Liver (tissue), 3 donors: ENCODE measurements around the gene FARP1.

Experiments
- CTCF ChIP-seq: fragments of 150-350 bp; IDR thresholded peaks from 2 replicates; pipeline ENCODE4 v1.5.1; 2017; ENCODE audit warnings: improper control_type of control experiment, low read depth, low read length; ENCODE audit not compliant: missing input control
- FOXA2 ChIP-seq: IDR thresholded peaks from 2 replicates; pipeline ENCODE4 v1.6.1; 2016; ENCODE audit warnings: antibody characterized with exemption
- HNF4G ChIP-seq: IDR thresholded peaks from 2 replicates; pipeline ENCODE4 v1.6.1; 2016; ENCODE audit warnings: antibody characterized with exemption
- JUND ChIP-seq, 2 donors: IDR thresholded peaks; 2 replicates each; pipeline ENCODE4 v1.6.1; 2016; ENCODE audit warnings: antibody characterized with exemption in 2 of 2
- MAX ChIP-seq: IDR thresholded peaks from 2 replicates; pipeline ENCODE4 v1.6.1; 2016; ENCODE audit warnings: antibody characterized with exemption
- RAD21 ChIP-seq, 2 donors: IDR thresholded peaks; 2 replicates each; pipeline ENCODE4 v1.6.1; 2016; ENCODE audit warnings: antibody characterized with exemption in 2 of 2, mild to moderate bottlenecking in 2 of 2
- SP1 ChIP-seq: IDR thresholded peaks from 2 replicates; pipeline ENCODE4 v1.6.1; 2018; ENCODE audit warnings: antibody characterized with exemption, mild to moderate bottlenecking
- TAF1 ChIP-seq: conservative IDR thresholded peaks from 2 replicates; pipeline ENCODE4 v1.6.1; 2016; ENCODE audit warnings: antibody characterized with exemption, mild to moderate bottlenecking
- TF ChIP-seq, protein P1 (sequence below): IDR thresholded peaks from 2 replicates; pipeline ENCODE4 v1.6.1; 2016; ENCODE audit warnings: antibody characterized with exemption, mild to moderate bottlenecking
- TF ChIP-seq, protein P2 (sequence below): IDR thresholded peaks from 2 replicates; pipeline ENCODE4 v1.6.1; 2016; ENCODE audit warnings: antibody characterized with exemption
- donor health status: healthy.
- donor health status: healthy.

GRCh38 chr13:98169331-98169730 is 26.4 kb downstream of the FARP1 start:
- TF ChIP-seq, protein P1, sequence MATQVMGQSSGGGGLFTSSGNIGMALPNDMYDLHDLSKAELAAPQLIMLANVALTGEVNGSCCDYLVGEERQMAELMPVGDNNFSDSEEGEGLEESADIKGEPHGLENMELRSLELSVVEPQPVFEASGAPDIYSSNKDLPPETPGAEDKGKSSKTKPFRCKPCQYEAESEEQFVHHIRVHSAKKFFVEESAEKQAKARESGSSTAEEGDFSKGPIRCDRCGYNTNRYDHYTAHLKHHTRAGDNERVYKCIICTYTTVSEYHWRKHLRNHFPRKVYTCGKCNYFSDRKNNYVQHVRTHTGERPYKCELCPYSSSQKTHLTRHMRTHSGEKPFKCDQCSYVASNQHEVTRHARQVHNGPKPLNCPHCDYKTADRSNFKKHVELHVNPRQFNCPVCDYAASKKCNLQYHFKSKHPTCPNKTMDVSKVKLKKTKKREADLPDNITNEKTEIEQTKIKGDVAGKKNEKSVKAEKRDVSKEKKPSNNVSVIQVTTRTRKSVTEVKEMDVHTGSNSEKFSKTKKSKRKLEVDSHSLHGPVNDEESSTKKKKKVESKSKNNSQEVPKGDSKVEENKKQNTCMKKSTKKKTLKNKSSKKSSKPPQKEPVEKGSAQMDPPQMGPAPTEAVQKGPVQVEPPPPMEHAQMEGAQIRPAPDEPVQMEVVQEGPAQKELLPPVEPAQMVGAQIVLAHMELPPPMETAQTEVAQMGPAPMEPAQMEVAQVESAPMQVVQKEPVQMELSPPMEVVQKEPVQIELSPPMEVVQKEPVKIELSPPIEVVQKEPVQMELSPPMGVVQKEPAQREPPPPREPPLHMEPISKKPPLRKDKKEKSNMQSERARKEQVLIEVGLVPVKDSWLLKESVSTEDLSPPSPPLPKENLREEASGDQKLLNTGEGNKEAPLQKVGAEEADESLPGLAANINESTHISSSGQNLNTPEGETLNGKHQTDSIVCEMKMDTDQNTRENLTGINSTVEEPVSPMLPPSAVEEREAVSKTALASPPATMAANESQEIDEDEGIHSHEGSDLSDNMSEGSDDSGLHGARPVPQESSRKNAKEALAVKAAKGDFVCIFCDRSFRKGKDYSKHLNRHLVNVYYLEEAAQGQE = no peak
- TF ChIP-seq FOXA2 = no peak
- no peak for TF ChIP-seq TAF1
- no peak for TF ChIP-seq CTCF
- no peak for TF ChIP-seq RAD21 (IDR thresholded peaks at IDR 0.05)
- TF ChIP-seq, protein P2, sequence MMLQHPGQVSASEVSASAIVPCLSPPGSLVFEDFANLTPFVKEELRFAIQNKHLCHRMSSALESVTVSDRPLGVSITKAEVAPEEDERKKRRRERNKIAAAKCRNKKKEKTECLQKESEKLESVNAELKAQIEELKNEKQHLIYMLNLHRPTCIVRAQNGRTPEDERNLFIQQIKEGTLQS = no peak
- no peak for TF ChIP-seq JUND (IDR thresholded peaks at IDR 0.05)
- TF ChIP-seq SP1 = no peak
- TF ChIP-seq MAX = no peak
- no peak for TF ChIP-seq HNF4G
